ENCODE data around the gene OSBPL8.
A peak's percentile ranks its signal among the peaks of the same experiment; 100 is the strongest.

OSBPL8 gene

GRCh38 chr12:76555797-76556196, 3.8 kb downstream of the OSBPL8 start:
- DNase-seq = no peak

DNA sequence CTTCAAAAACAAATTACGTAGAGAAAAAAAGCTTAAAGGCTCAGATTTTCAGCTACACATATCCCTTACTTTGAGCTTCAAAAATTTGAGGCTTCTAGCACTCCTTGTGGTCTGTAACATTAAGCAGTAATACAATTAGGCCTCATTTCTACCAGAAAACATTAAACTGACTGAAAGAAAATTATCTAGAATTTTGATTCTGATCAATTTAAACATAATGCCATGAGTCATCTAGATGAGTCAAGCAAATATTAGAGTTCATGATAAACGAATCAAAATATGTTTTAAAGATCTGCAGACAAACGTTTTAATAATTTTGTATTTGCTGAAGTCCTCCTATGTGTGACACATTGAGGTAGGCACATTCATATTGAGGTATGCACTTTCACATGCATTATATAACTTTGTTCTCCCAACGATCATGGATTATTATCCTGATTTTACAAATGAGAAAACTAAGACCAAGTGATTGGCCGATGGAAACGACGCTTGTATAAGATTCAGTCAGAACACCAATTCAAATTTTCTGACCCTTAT, 4.3 kb downstream of the OSBPL8 start:
- DNase-seq = no peak

GRCh38 chr12:76554405-76555230, 5.0 kb downstream of the OSBPL8 start:
- DNase-seq = no peak

DNA sequence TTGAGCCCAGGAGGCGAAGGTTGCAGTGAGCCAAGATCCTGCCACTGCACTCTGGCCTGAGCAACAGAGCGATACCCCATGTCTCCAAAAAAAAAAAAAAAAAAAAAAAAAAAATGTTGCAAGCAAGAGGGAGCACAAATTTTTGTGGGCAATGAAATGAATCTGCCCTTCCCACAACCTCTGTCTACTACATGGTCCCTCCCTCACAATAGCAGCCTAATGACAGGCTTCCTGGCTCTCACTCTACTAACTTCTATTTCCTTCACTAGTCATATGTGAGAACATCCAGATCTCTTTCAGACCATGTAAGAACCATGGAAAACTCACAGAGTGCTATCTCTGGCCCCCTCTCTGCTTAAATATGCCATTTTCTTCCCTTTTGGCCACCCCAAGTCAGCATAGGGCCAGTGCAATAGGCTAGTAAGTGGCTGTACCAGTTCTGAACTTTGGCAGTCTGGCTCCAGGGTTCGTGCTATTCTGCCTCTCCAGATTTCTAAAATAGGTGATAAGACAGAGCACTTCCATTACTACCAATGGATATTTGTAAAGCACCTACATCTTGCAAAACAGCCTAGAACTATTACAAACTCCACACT, 7.1 kb downstream of the OSBPL8 start:
- no peak for DNase-seq

GRCh38 chr12:76551482-76551888, 8.1 kb downstream of the OSBPL8 start:
- DNase-seq = no peak

GRCh38 chr12:76549131-76549530, 10.4 kb downstream of the OSBPL8 start:
- no peak for DNase-seq

- no peak for DNase-seq
Measured at GRCh38 chr12:76548222-76548837, 11.2 kb downstream of the OSBPL8 start.

DNA sequence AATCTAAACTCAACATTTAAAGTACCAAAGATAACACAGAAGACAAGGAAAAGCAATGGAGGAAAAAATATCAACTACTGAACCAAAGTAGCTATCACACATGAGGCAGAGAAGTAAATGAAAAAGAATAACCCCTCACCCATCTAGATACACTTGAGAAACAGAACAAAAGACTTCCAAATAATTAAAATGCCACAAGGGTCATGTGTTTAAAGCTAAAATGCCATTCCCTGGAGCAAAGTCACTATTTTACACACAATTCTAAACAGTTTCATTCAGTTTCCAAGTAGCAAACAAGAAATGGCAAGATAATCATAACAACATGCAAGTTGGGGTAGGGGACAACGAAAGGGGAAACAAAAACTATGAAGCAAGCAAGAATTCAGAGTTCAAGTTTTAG, 12.0 kb downstream of the OSBPL8 start:
- DNase-seq = no peak

DNA sequence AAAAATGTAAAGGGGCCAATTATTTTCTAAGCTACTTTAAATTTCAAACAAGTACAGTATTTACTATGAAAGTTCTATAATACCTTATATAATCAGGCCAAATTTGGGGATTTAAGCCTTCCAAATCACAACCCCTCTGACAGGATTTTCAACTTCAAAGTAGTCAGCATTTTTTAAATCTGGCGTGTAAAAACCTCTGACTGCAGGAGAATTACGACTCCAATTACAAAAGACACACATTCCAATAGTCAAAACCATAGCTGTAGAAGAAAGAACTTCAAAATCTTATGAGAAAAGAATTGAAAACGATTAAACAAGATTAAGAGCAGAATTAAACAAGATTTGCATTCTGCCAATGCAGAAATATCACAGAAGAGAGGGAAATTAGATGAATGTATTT, 12.7 kb downstream of the OSBPL8 start:
- no peak for DNase-seq

GRCh38 chr12:76545486-76545885, 14.1 kb downstream of the OSBPL8 start:
- DNase-seq = no peak

DNA sequence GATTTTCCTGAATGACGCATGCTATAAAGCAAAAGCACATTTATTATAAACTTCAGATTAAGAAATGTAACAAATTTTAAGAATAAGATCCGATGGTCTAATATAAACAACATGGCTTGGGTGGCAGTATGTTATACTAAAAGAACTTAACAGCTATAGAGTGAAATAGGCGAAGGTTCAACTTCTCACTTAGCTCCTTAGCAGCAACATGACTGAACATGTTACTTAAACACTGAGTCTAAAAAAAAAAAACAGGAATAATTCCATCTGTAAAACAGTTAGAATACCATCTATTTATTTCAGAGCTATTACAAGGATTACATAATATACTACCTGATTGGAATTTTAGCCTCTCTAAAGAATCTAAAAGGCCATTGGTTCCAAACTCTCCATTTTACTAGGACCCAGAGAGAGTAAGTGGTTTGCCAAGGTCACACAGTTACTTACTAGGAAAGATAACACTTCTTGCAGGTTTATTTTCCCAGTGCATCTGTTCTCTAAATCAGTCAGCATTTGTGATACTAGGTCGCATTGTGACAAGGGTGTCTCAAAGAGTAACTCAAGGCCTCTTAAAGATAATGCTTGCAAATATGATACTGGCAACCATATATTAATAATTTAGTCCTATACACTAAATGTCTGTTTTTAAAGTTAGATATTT, 14.8 kb downstream of the OSBPL8 start:
- no peak for DNase-seq

GRCh38 chr12:76543813-76544347, 15.7 kb downstream of the OSBPL8 start:
- no peak for DNase-seq

GRCh38 chr12:76542908-76543307, 16.7 kb downstream of the OSBPL8 start:
- no peak for DNase-seq

DNA sequence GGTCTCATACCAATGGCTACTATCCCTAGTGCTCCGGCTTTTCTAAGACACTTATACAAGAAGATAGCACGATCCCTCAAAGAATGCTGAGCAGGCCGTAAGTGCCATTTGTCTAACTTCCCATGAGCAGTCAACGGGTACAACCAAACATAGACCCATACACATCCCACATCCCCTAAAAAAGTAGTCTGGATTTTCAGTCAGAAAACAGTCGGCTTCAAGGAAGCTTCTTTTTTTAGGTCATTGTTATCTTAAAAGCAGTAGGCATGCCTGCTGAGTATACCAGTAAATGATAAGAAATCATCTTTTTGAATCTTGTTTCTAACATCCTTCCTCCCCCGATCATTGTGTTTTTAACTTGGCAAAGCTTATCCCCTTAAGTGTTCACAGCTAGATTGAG, 19.8 kb downstream of the OSBPL8 start:
- no peak for DNase-seq

DNA sequence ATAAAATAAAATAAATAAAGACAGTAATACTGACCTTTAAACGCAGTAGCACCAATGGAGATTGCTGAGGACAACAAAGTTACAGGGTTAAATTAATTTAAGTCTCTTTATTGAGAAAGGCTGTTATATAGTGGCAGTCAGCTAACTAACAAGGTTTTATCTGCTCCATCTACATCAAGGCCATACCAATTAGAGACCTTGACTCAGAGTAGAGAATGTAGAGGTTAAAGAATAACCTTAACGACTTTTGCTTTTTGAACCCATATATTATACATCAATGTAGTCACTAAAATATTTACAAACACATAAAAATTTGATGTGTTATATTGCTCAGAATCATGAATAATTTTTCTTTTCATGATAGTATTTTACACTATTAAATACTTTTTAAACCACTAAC, 21.6 kb downstream of the OSBPL8 start:
- no peak for DNase-seq

- no peak for DNase-seq
Measured at GRCh38 chr12:76536546-76536945, 23.0 kb downstream of the OSBPL8 start.

DNA sequence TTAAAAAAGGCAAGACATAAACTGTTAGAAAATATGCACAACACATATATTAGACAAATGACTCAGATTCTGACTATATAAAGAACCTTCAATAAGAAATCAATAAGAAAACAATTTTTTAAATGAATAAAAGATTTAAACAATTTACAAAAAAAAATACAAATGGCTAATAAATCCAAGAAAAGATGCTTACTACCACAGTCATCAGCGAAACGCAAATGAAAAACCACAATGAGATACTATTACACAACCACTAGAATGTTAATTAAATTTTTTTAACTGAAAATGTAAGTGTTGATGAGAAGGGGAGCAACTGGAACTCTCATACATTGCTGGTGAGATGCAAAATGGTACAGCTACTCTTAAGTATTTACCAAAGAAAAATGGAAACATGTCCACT, 24.4 kb downstream of the OSBPL8 start:
- DNase-seq = no peak

DNA sequence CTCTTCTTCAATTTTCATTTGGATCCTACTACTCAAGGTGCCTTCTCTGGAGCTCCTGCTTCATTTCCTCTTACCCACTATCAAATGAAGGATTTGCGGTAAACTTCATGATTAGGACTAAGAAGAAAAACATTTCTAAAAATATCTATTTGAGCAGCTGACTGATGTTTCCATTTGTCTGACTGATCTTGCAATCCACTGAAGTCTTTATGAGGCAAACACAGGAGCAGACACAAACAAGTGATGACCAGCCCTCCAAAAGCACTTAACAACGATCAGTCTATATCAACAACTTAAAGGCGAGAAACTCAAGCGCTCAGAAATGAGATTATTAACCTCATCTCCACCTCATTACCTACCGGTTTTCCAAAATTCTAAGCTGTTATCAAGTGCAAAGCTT, 26.2 kb downstream of the OSBPL8 start:
- peak; percentile 31 for DNase-seq

- no peak for DNase-seq
Measured at GRCh38 chr12:76532520-76532919, 27.1 kb downstream of the OSBPL8 start.

DNA sequence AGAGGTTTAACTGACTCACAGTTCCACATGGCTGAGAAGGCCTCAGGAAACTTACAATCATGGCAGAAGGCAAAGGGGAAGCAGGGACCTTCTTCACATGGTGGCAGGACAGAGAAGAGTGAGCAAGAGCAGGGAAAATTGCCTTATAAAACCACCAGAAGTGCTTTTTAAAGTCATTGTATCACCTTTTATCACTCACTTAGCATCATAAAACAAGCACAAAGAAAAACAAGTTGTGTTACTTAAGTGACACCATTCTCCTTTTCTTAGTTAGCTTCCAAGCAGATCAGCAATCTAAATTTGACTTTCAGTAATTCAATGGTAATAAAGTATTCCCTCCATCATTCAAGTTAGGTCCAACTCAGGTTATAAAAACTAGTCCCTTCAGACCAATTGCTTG, 28.5 kb downstream of the OSBPL8 start:
- no peak for DNase-seq

GRCh38 chr12:76530516-76530915, 29.1 kb downstream of the OSBPL8 start:
- DNase-seq = no peak

GRCh38 chr12:76529226-76529918, 30.2 kb downstream of the OSBPL8 start:
- DNase-seq = no peak

DNA sequence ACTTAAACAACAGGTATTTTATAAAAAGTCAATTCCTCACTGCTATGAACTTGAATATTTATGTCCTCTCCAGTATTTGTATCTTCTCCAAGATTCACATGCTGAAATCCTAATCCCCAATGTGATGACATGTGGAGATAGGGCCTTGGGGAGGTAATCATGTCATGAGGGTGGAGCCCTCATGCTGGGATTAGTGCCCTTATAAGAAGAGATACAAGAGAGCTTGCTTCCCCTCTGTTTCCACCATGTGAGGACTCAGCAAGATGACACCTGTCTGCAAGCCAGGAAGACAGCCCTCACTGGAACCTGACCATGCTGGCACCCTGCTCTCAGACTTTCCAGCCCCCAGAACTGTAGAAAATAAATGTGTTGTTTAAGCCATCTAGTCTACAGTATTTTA, 36.2 kb downstream of the OSBPL8 start:
- DNase-seq = no peak
